Stimulated activated CD8-positive, alpha-beta memory T cell treated with anti-CD3 and anti-CD28 coated beads, Interleukin-4, amount 100 ng/mL, for 4 hours (primary cell): ENCODE measurements around the gene PLIN5.
A peak's percentile ranks its signal among the peaks of the same experiment; 100 is the strongest.

Source experiments
- DNase-seq, 2 donors: peaks; one replicate each; pipeline ENCODE4 v3.0.0-alpha.2; 2020; ENCODE audit warnings: low read depth in 2 of 2, low spot score in 1 of 2

PLIN5 gene, protein sequence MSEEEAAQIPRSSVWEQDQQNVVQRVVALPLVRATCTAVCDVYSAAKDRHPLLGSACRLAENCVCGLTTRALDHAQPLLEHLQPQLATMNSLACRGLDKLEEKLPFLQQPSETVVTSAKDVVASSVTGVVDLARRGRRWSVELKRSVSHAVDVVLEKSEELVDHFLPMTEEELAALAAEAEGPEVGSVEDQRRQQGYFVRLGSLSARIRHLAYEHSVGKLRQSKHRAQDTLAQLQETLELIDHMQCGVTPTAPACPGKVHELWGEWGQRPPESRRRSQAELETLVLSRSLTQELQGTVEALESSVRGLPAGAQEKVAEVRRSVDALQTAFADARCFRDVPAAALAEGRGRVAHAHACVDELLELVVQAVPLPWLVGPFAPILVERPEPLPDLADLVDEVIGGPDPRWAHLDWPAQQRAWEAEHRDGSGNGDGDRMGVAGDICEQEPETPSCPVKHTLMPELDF

DNA sequence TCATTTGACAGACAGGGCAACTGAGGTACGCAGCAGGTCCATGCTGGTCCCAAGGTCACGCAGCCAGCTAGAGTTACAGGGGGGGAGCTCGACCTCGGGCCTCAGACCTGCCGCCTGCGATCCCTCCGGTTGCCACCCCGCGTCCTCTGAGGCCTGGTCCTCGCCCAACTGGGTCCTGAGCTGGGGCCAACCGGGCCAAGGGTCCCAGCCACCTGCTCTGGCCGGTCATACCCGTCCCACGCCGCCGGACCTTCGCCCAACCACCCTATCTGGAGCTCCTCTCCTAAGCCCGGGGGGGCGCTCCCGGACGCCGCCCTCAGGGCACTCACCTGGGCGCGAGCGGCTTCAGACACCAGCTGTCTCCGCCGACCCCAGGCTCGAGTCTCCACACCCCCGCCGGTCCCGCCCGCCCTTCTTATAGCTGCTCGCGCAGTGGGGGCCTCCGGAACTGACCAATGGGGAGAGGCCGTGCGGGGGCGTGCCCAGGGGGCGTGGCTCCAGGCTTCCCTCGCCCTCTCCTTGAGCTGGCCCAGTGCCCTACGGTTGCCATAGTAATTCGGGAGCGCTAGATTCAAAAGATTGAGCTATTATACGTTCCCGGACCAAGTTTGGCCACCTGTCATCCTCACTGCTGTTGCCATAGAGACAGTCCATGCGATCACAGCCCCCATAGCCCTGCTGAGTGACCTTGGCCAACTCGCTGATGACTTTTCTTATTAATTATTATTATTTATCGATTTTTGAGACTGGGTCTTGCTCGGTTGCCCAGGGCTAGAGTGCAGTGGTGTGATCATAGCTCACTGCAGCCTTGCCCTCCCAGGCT is at the start of gene PLIN5:
TSS of gene PLIN5 (minus strand) at position 389 of the 823 bp plus-strand sequence. CDS start 1,150 bp downstream, outside the sequence.
- DNase-seq, result no peak

DNA sequence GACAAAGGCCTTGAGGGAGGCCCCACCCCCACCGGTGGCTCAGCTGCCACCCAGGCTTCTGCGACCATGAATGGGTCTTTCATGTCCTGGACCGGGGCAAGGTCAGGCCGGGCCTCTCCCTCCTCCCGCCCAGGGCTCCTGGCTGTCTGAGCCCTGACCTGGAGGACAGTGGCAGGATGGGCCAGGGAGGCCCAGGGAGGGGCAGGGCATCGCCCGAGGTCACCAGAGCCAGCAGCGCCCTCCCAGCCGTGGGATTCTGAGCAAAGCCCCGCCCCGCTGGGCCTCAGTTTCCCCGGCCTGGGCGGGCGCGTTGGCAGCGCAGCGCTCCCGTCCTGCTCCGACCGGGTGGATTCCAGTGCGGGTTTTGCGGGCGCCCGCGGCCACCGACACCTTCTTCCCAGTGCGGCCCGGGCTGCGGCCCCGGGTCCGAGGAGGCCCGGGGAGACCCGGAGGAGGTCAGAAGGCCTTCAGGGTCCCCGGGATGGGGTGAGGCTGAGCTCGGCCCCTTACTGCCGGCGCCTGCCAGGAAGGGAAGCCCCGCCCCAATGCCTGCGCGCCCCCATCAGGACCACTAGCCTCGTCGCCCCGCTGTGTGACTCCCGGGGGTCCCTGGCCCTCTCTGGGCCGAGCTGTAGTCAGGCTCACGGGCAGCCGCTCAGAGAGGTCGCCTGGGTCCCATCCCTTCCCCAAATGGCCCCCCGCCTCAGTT is 49.1 kb upstream of the PLIN5 start:
- DNase-seq, result no peak

DNA sequence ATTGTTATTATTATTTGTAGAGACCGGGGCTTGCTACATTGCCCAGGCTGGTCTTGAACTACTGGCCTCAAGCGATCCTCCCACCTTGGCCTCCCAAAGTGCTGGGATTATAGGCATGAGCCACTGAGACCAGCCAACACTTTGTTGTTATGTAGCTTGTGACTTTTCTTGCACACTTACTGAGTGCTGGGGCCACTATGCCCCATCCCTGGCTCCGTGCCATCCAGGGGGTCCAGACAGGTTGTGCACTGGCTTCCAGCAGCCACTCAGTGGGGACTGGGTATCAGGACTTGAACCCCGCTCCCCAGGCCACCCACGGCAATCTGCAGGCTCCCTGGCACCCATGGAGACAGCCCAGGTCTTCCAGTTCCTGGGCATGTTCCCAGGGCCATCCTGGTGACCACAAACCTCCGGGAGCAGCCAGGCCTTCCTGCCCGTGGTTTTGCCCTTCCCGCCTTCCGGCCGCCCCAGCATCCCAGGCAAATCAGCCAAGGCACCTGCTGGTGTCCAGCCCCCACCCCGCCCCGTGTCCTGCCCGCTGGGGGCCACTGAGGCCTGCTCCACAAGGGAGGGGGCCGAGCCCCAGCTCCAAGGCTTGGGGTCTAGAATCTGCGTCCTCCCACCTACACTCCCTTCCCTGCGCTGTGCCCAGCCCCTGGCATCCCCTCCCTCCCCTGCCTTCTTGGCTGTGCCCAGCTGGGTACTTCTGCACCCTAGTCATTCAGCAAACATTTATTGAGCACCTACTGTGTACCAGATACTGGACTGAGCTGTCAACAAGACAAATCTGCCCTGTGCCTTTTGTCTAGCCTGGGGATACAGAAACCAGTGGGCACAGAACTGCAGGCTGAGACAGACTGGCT is 48.2 kb upstream of the PLIN5 start:
- no peak for DNase-seq

DNA sequence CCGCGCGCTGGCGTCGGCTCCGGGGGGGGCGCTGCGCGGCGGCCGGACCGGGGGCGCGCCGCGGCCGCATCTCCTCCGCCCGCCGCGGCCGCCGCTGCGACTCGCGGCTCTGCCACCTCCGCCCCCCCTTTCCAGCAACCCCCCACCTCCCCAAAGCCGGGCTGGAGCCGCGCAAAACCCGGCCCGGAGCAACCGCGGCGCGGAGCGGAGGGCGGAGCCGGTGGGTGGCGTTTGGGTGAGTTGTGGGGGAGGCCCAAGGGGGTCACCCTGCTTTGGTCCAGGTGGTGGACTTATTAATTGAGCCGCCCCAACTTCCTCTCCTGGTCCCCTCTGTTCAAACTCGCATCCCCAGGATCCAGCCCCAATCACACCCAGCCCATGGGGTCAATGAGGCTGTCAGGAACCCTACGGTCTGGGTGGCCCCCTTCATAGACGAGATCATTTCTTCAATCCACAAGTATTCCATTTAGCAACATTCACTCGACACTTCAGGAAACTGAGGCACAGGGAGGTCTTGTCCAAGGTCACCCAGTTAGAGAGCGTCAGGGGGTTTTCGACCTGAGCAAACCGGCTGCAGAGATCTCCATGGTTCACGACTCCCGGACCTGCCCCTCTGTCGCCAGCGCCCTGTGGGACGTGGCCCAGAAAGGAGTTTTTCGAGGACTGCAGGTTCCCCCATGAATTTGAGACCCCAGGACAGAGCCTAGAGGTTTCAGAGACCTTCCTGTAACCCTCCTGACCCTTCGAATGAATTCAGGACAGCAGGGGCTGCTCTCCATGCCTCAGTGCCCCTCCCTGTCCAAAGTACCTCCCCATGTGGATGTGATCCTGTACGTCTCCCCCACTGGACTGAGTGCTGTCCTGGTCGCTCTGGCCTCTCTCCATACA is 46.9 kb upstream of the PLIN5 start:
- DNase-seq, result no peak

DNA sequence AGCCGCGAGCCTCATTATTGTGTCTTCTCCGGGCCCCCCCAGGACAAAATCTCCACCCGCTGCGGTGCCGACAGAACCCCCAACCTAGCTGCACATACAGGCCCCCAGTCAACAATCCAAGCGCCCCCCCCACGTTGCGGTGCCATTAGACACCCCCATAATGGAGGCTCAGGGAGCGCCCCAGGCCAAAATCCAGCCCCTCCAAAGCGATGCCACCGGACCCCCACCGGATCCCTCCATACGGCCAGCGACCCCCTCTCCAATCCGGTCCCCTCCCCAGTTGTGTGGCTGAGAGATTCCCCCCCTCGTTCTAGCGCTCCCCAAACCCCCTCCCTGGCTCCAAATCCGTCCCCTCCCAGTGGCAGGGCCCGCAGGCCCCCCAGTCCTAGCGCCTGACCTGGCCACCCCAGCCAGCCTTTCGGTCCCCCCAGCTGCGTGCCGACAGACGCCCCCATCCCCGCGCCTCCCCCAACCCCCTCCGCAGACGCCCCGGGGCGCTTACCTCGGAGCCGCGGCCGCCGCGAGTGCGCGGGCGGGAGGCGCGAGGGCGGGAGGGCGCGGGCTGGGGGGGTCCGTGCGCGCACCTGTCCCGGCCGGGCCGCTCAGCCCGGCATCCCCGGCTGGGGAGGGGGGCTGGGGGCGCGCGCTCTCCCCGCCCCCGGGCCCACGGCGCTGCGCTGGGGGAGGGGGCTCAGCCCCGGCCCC is 46.1 kb upstream of the PLIN5 start:
- DNase-seq, result no peak

DNA sequence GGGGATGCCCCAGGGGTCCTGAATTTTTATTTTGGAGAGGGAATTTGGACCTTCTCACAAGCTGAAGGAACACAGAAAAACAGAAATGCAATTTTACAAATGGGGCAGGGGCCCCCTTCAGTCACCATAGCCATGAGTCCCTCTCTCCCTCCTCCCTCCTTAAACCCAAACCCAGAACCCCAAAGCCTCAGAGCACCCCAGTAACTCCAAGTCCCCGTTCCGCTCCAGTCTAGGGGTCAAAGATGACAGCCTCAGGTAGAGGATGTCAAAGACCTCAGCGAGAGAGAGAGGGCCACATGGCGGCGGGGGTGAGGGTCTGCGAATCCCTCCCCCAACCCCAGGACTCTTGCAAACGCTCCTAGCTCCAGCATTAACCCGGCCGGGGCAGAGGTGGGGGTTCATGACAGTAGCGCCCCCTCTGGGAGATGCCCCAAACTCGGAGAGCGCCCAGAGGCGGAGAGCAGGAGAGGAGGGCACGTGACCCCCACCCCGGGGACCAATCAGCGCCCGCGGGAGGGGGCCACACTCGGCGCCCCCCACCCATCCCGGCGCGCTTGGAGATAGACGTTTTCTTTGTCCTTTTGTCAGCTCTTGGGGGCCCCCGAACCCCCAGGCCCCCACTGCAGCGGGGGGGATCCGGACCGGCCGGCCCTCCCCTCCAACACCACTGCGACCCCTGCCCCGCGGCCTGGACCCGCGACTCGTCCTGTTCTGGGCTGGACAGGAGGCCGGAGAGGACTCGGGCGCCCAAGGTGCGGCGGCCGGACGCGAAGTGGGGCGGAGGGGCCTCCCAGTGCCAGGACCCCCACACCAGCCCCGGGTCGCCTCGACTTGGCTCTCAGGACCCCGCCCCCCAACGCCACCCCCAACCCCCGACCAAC is 45.2 kb upstream of the PLIN5 start:
- no peak for DNase-seq

DNA sequence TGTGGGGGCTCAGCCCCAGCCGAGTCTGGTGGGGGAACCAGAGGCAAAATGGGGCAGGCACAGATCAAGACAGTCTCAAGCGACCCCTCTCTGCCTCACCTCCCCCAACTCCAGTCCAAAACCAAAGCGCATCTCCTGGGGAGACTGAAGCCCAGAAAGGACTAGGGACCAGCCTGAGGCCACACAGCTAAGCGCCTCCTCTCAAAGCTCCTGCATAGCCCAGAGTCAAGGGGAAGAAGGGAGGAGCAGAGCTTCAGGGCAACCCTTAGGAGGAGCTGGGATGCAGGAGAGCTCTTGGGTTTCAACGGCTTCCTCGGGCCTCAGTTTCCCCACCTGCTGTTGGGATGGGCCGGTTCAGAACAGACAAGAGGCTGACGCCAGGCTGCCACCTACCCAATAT is 44.4 kb upstream of the PLIN5 start:
- no peak for DNase-seq

DNA sequence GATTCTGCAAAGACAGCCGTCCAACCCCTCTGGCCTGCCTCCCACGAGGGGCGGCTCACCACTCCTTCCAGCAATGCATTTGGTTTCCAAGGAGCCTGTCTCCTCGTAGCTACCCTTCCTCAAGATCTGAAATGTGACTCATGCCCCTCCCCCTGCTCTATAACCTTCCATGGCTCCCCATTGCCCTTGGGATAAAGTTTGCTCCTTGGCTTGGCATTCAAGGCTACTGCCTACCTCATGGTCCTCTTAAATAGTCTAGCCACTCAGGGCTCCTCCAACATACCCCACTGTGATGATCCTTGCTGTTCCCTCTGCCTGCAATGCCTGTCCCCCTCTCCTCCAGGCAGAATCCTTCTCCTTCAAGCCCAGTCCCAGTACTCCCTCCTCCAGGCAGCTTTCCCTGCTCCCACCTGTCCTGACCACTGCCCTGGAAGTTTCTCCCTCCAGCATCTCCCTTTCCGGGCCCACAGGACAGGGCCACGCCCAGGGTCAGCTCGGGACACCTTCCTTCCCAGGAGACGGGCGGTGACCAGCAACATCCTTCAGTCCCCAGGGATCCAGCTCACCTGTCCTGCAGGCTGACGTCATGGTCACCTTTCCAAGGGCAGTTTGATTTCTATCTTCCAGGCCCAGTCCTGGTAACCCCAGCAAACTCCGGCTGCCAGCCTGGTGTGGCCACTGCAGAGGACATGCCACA is 43.7 kb upstream of the PLIN5 start:
- DNase-seq, result no peak

DNA sequence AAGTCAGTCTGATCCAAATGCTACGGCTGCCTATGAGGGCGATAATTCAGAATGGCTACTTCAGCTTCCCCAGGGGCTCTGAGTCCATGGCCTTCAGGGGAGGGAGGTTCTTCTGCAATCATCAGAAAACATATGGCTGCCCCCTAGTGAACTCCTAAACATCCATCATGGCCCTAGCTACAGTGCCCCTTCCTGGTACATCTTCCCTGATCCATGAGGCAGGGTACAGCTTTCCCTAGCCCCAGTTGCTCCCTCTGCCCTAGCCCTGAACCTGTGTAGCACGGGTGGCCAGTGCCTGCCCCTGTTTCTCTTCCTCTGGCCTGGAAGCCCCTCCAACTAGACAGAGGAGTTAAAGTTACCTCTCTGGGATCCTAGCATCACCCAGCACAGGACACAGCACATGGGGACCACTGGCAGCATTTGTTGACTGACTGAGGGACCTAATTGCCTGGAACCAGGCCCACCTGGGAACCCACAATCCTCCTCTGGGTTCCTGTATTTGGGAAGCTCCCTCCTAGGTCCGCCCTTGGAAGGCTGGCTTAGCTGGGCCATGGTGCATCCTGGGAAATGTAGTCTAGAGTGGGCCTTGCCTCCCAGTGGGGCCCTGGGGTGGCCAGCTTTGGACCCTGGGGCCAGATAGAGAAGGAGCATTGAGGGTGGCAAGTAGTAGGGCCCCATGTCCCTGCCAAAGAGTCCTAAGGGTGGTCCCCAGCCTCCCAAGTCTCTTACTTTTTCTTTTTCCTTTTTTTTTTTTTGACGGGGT is 42.2 kb upstream of the PLIN5 start:
- no peak for DNase-seq

DNA sequence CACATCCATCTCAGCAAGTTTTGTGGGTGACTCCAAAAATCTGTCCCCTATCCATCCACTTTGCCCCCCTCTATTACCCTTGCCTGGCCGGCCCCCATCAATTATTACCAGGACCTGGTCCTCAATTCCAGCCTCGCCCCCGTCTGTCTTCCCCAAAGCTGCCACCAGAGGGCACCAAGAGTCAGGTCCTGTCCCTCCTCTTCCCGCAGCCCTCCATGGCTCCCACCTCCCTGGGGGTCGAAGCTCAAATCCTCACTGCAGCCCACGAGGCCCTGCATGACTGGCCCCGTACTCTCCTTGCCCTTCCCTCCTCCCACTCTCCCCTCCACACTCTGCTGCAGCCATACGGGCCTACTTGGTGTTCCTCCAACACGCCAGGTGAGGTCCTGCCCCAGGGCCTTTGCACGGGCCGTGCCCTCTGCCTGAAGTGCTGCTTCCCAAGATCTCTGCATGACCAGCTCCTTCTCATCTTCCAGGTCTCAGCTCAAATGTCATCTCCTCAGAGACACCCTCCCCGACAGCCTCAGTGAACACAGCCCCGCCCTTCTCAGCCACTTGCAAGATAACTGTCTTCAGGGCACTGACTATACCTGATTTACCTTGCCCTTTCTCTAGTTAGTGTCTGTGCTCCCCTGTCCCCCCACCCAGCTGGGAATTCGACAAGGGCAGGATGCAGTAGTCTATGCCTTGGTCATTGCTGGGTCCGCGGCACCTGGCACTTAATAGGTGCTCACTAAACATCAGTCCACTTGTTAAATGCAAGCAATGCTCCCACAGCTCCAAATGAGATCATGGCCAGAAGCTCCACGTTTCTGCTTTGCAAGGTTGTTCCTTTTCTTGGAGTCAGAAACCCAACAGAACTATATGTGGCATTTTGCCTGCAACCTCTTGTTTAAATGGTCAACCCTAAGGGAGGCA is 41.3 kb upstream of the PLIN5 start:
- peak; percentile 31 to 56 for DNase-seq

DNA sequence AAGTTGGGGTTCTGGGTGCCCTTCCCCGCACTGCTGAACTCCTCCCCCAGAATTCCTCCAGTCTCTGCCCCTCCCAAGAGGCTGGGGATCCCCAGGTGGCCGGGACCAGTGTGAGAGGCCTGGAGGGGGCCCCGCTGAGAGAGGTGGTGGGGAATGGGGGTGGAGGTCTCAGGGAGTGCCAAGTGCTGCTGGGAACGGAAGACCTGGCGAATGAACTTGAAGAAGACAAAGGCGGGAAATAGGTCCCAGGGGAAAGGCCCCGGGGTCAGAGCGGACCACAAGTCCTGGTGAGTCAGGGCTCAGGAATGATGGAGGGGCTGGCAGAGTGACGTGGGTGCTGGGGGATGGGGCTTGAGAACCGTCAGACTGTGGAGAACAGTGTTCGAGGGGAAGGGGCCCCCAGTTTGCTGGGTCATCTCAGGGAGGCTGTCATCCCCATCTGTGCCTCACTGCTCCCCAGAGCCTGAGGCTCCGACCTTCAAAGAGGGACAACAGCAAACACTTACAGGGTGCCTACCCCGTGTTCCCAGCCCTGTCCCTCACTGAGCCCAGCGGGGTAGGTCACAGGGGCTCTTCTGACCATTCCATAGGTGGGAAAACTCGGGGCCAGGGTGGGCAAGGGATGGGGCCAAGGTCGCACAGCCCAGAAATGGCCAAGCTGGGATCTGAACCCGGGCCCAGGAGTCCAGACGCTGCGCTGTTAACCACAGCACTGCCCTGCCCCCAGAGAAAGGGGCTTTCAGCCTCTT is 40.4 kb upstream of the PLIN5 start:
- DNase-seq, result no peak

DNA sequence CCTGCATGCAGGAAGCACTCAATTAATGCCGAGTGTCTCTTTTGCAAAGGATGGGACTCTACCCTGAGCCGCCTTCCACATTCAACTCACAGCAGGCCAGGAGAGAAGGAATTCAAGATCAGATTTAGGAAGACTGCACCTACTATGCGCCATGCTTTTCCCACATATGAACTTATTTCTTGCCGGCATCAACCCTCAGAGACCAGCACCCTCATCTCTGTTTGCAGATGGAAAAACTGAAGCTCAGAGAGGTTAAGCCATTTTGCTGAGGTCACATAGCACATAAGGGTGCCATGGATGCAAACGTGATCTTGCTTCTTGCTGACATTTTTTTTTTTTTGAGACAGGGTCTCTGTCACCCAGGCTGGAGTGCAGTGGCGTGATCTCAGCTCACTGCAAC is 38.7 kb upstream of the PLIN5 start:
- no peak for DNase-seq

DNA sequence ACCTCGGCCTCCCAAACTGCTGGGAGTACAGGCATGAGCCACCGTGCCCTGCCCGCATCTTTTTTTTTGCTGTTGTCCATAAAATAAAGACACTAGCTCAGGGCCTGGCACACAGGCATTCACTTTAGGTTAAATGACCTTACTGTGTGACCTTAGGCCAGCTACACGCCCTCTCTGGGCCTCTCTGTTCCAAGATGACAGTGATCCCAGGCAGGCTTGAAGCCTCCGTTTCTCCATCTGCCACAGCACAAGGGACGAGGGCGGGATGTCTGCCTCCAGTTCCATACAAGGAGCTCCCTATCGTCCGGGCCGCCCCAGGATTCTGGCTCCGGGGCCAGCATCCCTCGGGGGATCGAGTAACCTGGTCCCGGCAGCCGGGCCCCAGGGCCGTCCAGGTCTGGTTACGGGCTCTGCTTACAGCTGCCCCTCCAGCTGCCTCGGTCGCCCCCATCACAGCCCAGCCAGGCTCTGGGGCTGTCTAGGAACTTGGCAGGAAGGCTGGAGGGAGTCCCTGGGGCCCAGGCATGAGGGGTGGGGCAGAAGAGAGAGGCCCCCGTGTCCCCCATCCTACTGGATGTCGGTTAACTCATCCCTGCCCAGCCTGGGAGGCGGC is 36.4 kb upstream of the PLIN5 start:
- no peak for DNase-seq

DNA sequence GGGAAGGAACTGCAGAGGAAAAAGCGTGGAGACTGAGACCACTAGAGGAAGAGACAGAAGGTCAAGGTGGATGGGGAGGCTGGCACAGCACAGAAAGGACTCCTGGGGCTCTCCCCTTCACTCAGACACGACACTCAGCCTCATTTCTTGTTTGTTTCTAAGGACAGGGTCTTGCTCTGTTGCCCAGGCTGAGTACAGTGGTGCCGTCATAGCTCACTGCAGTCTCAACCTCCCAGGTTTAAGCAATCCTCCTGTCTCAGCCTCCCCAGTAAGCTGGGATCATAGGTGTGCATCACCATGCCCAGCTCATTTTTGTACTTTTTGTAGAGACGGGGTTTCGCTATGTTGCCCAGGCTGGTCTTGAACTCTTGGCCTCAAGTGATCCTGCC is 35.9 kb upstream of the PLIN5 start:
- DNase-seq, result no peak

DNA sequence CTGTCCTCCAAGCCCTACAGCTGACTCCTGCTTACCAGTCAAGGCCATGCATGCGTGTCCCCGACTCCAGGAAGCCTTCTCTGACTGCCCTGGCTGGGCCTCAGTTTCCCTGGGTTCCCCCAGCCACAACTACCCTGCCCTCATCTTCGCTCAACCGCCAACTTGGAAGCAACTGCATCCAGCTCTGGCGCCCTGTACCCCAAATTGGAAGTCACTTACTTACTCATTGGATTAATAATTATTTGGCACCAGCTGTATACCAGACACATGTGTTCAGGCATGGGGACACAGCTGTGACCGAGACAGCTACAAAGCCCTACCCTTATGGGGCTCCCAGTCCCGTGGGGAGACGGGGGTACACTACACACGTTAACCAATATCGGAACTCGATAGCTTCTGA is 35.4 kb upstream of the PLIN5 start:
- DNase-seq, result no peak
